GM10248 (cell line): ENCODE data around the gene NFIX.

ENCODE experiments used
- CTCF ChIA-PET: fragments of 300-600 bp; sonication (Branson Sonifier 250); formaldehyde crosslinking; extraction: SDS; loops from one replicate; lab custom pipeline; 2021; ENCODE audit warnings: antibody characterized with exemption; lab: Yijun Ruan, JAX
- POLR2A ChIA-PET: fragments of 350-650 bp; sonication (Branson Sonifier 250); formaldehyde crosslinking; extraction: SDS; loops from one replicate; lab custom pipeline; 2020; ENCODE audit warnings: antibody characterized with exemption; lab: Yijun Ruan, JAX
- DNase-seq: peaks from one replicate; pipeline ENCODE4 v3.0.0; 2012; ENCODE audit errors: extremely low spot score
- TF ChIP-seq, protein P1 (sequence below): IDR thresholded peaks from 2 replicates; pipeline ENCODE4 v1.5.1; 2012; ENCODE audit warnings: mild to moderate bottlenecking, low read depth; ENCODE audit errors: extremely low read depth, missing control alignments, control extremely low read depth

NFIX gene

GRCh38 chr19:12959481-12959880 is 35.8 kb upstream of the NFIX start:
- POLR2A ChIA-PET, result no interaction called here
- TF ChIP-seq, protein P1, sequence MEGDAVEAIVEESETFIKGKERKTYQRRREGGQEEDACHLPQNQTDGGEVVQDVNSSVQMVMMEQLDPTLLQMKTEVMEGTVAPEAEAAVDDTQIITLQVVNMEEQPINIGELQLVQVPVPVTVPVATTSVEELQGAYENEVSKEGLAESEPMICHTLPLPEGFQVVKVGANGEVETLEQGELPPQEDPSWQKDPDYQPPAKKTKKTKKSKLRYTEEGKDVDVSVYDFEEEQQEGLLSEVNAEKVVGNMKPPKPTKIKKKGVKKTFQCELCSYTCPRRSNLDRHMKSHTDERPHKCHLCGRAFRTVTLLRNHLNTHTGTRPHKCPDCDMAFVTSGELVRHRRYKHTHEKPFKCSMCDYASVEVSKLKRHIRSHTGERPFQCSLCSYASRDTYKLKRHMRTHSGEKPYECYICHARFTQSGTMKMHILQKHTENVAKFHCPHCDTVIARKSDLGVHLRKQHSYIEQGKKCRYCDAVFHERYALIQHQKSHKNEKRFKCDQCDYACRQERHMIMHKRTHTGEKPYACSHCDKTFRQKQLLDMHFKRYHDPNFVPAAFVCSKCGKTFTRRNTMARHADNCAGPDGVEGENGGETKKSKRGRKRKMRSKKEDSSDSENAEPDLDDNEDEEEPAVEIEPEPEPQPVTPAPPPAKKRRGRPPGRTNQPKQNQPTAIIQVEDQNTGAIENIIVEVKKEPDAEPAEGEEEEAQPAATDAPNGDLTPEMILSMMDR, result no peak

GRCh38 chr19:12965017-12965811 is 30.1 kb upstream of the NFIX start:
- POLR2A ChIA-PET, result interaction anchor here (0.8 kb wide), 2 partner anchors 8 to 74 kb away, joined by 3 read pairs; partner anchors contain the start of genes GADD45GIP1 and GCDH
- peak; percentile 88 for DNase-seq
- TF ChIP-seq, protein P1, result peak; percentile 99
- CTCF ChIA-PET, result interaction anchor here (0.6 to 7.2 kb wide), 88 partner anchors 11 to 764 kb away, joined by 3 to 129 read pairs (median 6); partner anchors contain the start of genes CALR, DNASE2, FARSA and GADD45GIP1

More at GRCh38 chr19:12959481-12959880, 35.8 kb upstream of the NFIX start:
- no peak for DNase-seq
- CTCF ChIA-PET, result interaction anchor here (1.0 to 1.2 kb wide), 2 partner anchors 74 to 135 kb away, joined by 4 read pairs; no protein-coding TSS in a partner anchor

- TF ChIP-seq, protein P1, result no peak
- CTCF ChIA-PET, result interaction anchor here (0.6 to 7.2 kb wide), 85 partner anchors 11 to 764 kb away, joined by 3 to 129 read pairs (median 6); partner anchors contain the start of genes CALR, DNASE2, FARSA and GADD45GIP1
- POLR2A ChIA-PET, result interaction anchor here (0.8 kb wide), 2 partner anchors 9 to 75 kb away, joined by 3 read pairs; partner anchors contain the start of genes GADD45GIP1 and GCDH
- no peak for DNase-seq
Observed at GRCh38 chr19:12965812-12966135, 29.5 kb upstream of the NFIX start.

DNA sequence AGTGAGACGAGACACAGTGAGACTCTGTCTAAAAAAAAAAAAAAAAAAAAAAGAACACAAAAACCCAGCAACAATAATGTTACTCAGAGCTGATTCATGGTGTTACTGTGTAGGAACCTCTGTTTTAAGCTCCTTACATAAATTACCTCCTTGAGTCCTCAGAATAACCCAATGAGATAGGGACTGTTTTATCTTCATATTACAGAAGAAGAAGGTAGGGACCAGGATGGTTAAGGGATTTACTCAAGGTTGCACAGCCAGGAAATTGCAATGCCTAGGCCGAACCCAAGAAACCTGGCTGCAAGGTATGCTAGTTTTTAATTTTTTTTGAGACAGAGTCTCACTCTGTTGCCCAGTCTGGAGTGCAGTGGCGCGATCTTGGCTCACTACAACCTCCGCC is 27.4 kb upstream of the NFIX start:
- CTCF ChIA-PET, result interaction anchor here (0.8 to 7.2 kb wide), 7 partner anchors 9 to 163 kb away, joined by 3 to 129 read pairs (median 36); no protein-coding TSS in a partner anchor
- DNase-seq, result no peak
- POLR2A ChIA-PET, result interaction anchor here (1.0 kb wide), 1 partner anchor 29 kb away, joined by 3 read pairs; no protein-coding TSS in a partner anchor
- TF ChIP-seq, protein P1, result no peak

- TF ChIP-seq, protein P1, result no peak
- POLR2A ChIA-PET, result no interaction called here
- DNase-seq, result no peak
- CTCF ChIA-PET, result interaction anchor here (1.5 to 7.2 kb wide), 4 partner anchors 8 to 135 kb away, joined by 7 to 129 read pairs (median 10); no protein-coding TSS in a partner anchor
Observed at GRCh38 chr19:12969292-12969988, 25.8 kb upstream of the NFIX start, which contains the start of gene DAND5. TSS of gene DAND5 (plus strand) at chr19:12969576. CDS start at chr19:12969661, 85 bp downstream.

DNA sequence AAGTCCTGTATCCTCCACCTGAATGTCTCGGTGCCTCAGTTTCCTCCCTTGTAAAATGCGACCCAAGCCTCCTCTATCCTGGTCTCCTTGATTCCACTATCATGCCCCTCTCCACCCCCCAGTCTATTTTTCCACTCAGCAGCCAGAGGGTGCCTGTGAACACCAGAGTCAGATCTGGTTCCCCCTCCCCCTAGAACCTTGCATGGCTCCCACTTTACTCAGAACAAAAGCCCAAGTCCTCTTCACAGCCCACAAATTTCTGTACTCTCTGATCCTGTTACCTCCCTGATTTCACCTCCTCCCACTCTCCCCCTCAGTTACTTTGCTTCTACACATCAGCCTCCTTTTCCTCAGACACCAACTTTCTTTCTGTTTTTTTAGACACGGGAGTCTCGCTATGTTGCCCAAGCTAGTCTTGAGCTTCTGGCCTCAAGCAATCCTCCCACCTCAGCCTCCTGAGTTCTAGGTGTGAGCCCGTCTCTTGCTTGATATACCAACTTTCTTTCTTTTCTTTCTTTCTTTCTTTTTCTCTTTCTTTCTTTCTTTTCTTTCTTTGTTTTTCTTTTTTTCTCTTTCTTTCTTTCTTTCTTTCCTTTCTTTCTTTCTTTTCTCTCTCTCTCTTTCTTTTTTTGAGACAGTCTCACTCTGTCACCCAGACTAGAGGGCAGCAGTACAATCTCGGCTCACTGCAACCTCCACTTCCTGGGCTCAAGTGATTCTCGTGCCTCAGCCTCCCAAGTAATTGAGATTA is 25.0 kb upstream of the NFIX start:
- TF ChIP-seq, protein P1, result no peak
- ChIA-PET POLR2A (no interaction called here), CTCF (interaction anchor here (3.2 to 7.2 kb wide), 2 partner anchors 91 to 123 kb away, joined by 10 to 129 read pairs; no protein-coding TSS in a partner anchor)
- no peak for DNase-seq
